ENCODE measurements around the gene MUCL3.
A peak's percentile ranks its signal among the peaks of the same experiment; 100 is the strongest.
"Not testable (repeated sequence)": the region's sequence is repeated elsewhere in the genome, so short reads cannot be mapped to it uniquely, and the experiment has no call there.

Gene MUCL3

GRCh38 chr6:30914076-30914853 lies 26.5 kb upstream of the MUCL3 start, which contains the start of gene VARS2:
Gene VARS2 (plus strand): TSS chr6:30914238. CDS start chr6:30914837, 599 bp downstream.
- peak; percentile 64 for DNase-seq

- DNase-seq = no peak
Measured at GRCh38 chr6:30914854-30915590, 25.8 kb upstream of the MUCL3 start.

- peak; percentile 23 for DNase-seq
Measured at GRCh38 chr6:30915591-30915946, 25.2 kb upstream of the MUCL3 start.

- no peak for DNase-seq
Measured at GRCh38 chr6:30917041-30917440, 23.7 kb upstream of the MUCL3 start.

- no peak for DNase-seq
Measured at GRCh38 chr6:30917487-30917886, 23.3 kb upstream of the MUCL3 start.

- no peak for DNase-seq
Measured at GRCh38 chr6:30918670-30919069, 22.1 kb upstream of the MUCL3 start.

GRCh38 chr6:30922447-30922852 lies 18.3 kb upstream of the MUCL3 start:
- DNase-seq = no peak

GRCh38 chr6:30924040-30924627 lies 16.6 kb upstream of the MUCL3 start:
- not testable (repeated sequence) for DNase-seq

GRCh38 chr6:30926644-30927043 lies 14.1 kb upstream of the MUCL3 start:
- DNase-seq = no peak

- not testable (repeated sequence) for DNase-seq
Measured at GRCh38 chr6:30927080-30927479, 13.7 kb upstream of the MUCL3 start.

GRCh38 chr6:30928677-30929076 lies 12.1 kb upstream of the MUCL3 start:
- DNase-seq = no peak

GRCh38 chr6:30930506-30930905 lies 10.3 kb upstream of the MUCL3 start:
- DNase-seq = no peak

- DNase-seq = no peak
Measured at GRCh38 chr6:30931272-30931671, 9.5 kb upstream of the MUCL3 start.

GRCh38 chr6:30931969-30932645 lies 8.7 kb upstream of the MUCL3 start, which contains the start of gene SFTA2:
Gene SFTA2 (minus strand): TSS chr6:30932170. CDS start chr6:30932096, 74 bp downstream.
- no peak for DNase-seq

- no peak for DNase-seq
Measured at GRCh38 chr6:30932665-30933365, 8.0 kb upstream of the MUCL3 start.

- no peak for DNase-seq
Measured at GRCh38 chr6:30935018-30935417, 5.8 kb upstream of the MUCL3 start.

- DNase-seq = no peak
Measured at GRCh38 chr6:30937265-30937664, 3.5 kb upstream of the MUCL3 start.

GRCh38 chr6:30938730-30939129 lies 2.0 kb upstream of the MUCL3 start:
- DNase-seq = no peak

GRCh38 chr6:30939473-30939872 lies 1.3 kb upstream of the MUCL3 start:
- no peak for DNase-seq

- DNase-seq = peak; percentile 5
Measured at GRCh38 chr6:30942338-30943060, 1.7 kb downstream of the MUCL3 start.

GRCh38 chr6:30944051-30944450 lies 3.3 kb downstream of the MUCL3 start:
- DNase-seq = no peak

- no peak for DNase-seq
Measured at GRCh38 chr6:30945281-30945680, 4.5 kb downstream of the MUCL3 start.
